GM18861 (cell line): ENCODE results near the gene FGF3.

Experiments used
- ATAC-seq: cut with Tn5 transposase; IDR thresholded peaks from one replicate; pipeline ENCODE4 v1.9.1; 2021; ENCODE audit not compliant: unreplicated experiment

Gene FGF3

GRCh38 chr11:69844396-69844795, 25.2 kb upstream of the FGF3 start:
- ATAC-seq = no peak

DNA sequence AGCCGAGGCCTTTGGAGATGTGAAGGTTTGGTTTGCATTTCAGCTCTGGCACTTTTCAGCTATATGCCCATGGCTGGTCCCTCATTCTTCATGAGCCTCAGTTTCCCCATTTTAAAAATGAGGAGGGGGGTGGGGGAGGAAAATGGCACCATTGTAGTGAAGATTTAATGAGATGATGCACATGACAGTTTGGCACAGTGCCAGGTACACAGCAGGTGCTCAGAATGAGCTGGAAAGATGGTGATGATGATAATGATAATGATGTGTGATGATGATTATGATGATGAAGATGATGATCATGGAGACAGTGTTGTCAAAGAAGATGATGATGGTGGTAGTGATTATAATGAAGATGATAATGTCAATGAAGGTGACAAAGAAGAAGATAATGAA, 24.3 kb upstream of the FGF3 start:
- no peak for ATAC-seq

DNA sequence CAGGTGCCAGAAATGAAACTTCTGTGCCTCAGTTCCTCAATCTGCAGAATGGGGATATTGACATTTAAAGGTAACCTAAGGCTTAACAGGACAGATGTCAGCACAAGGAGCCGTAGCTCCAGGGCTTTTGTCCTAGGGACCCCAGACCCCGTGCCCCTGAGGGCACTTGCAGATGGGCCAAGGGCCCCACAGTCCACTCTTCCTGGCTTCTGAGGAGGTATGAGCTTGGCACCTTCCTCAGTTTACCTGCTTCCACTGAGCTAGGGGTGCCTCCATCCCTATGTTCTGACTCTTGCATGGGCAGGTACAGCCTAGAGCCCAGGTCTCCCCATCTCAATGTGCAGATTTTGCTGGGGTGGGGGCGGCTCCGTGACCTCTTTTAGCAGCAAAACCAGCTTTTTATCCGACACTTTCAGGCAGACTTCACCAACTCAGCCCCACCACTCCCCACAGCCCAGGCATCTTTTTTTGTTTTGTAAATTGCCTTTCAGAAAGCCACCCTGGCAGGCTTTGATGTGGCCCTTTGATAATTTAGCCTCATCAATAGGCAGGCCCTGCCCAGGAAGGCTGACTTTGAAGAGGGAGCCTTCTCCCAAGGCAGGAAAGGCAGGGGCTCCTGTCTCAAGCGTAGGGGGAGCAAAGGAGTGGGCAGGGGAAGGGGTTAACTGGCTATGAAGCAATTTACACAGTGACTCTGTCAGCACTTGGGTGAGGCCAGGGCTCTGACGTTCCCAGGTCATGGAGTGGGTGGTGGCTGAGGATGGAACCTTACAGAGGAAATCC, 23.7 kb upstream of the FGF3 start:
- no peak for ATAC-seq

GRCh38 chr11:69841859-69842698, 22.9 kb upstream of the FGF3 start:
- ATAC-seq = no peak

DNA sequence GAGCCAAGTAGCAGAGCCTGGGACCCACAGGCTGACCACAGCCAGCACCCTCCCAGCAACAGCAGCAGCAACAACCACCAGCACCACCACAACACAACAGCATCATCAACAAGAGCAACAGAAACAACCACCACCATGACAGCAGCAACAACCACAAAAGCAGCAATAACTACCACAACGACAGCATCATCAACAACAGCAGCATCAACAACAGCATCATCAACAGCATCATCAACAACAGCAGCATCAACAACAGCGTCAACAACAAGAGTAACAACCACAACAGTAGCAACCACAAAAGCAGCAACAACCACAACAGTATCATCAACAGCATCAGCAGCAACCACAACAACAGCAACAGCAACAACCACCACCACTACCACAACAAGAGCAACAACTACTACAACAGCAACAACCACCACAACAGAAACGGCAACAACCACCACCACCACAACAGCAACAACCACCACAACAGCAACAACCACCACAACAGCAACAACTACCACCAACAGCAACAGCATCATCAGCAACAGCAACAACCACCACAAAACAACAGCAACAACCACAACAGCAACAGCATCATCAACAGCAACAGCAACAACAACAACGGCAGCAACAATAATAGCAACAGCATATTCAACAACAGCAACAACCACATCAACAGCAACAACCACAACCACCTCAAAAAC, 22.1 kb upstream of the FGF3 start:
- ATAC-seq = no peak

DNA sequence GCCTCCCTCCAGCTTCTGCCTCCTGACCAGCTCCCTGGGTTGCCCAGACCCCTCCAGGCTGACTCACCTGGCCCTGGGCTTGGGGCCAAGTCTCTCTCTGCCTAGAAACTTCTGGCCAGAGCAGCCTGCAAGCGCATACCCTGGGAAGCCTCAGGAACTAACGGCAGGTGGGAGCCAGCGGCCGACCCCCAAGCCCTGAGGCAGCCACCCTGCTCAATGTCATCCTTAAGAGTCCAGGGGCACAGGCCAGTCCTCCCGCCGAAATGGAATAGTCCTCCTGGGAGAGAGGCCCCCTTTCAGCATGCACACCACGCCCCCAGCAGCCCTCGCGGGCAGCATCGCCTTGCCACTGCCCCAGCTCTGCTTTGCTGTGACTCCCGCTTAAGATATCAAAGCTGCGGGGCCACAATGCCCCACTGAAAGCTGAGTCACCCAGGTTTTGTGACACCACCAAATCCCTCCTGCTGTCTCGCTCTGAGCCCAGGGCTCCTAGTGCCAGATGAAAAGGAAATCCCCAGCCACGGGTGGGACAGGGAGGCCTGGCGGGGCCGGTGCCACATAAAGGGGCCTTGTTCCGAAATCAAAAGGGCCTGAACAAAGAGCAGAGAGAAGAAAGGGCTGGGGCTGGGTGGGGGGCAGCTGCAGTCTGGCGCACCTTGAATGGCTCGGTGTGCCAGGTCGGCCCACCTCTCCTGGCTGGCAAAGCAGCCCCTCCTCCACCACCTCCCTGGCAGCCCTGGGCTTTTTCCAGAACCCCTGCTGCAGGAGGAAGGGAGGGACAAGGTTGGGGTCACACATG, 21.4 kb upstream of the FGF3 start:
- ATAC-seq = no peak

DNA sequence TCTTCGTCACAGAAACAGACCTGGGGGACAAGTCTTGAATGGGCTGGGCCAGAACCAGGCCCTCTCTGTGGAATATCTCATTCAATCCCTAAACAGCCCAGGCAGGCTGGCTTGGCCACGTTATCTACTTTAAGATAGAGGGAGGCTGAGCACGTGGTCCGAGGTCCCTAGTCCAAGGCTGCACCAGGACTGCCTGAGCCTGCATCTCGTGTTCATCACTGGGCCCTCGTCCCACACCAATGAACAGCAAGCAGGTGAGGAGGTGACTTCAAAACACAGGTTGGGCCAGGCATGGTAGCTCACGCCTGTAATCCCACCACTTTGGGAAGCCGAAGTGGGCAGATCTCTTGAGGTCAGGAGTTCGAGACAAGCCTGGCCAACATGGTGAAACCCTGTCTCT, 20.3 kb upstream of the FGF3 start:
- ATAC-seq = no peak

DNA sequence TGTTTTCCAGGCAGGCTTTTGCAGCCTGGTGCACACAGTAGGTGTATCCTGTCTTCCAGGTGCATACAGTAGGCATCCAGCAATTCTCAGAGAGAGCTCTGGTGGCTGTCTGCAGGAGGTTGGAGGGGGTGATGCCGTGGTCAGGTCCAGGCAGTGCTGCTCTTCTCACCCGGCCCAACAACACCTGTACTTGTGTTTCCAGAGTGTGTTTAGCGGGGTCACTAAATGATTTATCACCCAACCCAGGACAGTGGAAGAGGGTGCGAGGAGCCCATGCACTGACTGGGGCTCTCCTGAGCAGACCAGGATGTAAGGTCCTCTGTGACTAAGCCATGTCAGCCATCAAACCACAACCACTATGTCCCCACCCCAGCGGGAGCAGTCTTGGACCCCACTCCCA, 18.6 kb upstream of the FGF3 start:
- no peak for ATAC-seq

- no peak for ATAC-seq
Observed at GRCh38 chr11:69836401-69836800, 17.2 kb upstream of the FGF3 start.

- ATAC-seq = no peak
Observed at GRCh38 chr11:69834811-69835800, 15.9 kb upstream of the FGF3 start.

DNA sequence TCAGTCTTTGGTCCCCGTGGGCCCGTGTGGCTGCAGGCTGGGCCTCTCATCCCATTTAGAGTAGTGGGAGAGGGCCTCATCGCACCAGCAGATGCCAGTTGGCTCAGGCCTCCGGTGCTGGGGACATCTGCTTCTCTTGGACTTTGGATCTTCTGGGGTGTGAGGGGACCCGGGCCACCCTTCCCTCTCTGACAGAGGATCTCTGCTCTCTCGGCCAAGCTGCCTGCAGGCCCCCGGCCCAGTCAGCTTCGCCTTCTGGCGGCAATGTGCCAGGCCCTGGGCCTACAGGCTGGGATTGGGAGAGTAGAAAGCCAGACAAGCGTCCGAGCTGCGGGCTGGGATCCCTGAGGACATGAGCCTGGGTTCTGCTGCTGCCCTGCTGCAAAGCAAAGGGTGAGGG, 15.0 kb upstream of the FGF3 start:
- ATAC-seq = no peak

DNA sequence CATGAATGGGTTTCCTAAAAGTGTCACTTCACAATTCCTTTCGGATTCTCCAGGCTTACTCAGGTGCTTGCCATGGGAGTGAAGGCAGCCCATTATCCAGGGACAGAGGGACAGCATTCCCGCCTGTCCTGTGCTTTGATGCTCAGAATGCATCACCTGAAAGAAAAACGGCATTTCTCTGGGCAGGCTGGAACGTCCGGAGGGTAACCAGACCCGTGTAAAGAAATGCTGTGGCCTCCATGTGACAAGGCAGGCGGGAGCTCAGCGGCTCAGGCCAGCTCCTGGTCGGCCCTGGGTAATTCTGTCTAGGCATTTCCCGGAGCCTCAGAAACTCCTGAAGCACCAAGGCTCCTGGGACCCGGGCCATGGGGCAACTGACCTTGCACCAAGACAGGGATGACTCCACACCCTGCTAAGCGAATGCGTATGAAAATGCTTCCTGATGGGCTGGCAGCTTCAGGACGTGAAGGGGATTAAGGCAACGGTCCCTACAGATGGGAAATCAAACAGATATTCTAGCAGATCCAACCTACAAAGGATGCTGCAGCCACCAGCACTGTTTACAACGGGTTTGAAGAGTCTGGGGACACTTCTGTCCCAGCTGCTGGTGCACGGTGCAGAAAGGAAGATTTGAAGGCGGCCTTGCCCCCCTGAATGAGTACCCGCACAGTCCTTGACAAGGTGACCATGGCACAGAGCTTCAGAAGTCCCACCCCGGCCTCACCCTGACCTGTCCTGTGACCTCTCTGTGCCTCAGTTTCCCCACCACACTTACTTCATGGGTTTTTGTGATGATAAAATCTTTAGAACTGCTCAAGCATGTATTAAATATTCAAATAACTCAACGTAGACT, 13.6 kb upstream of the FGF3 start:
- no peak for ATAC-seq

DNA sequence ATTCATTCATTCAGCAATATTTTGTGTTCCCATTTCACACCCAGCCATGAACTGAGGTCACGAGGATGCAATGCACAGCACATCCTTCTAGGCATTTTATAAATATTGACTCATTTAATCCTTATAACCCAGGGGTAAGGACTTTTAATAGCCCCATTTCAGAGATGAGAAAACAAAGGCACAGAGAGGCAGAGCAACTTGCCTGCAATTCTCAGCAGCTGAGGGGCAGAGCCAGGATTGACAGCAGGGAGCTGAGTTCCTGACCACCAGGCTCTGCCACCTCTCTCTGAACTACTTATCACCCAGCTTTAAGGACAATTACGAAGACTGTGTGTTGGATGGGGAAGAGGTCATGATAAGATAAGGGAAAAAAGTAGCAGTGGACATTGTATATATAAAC, 12.8 kb upstream of the FGF3 start:
- ATAC-seq = no peak

- ATAC-seq = no peak
Observed at GRCh38 chr11:69830086-69830485, 10.9 kb upstream of the FGF3 start.

GRCh38 chr11:69828971-69829344, 9.7 kb upstream of the FGF3 start:
- no peak for ATAC-seq

DNA sequence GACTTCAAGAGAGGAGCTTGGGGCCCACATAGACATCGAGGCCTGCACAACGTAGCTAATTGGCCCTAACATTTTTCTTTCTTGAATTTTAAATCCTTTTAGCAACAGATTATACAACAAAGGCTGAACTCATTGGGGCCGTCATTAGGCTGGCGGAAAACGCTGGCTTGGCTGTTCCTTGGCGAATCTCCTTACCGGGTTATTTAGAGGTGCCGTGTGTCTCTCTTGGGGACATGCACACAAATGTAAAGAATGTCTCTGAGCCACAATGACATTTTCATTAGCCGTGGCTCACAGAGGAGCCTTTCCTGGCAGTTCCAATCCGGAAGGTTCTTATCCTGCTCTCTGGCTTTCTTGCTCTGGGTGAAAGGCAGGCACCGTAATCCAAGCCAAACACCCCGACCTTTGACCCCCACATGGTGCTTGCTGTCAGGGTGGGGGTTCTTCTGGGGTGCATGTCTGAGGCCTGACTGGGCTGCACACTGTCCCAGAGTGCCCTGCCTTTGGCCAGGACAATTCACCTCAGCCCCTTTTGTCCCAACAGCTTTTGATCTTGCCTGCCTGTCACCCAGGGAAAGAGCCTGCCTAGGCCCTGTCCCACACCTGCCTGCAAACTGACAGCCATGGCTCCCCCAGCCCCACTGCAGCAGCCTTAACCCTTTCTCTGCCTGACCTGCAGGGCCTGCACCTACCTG, 9.2 kb upstream of the FGF3 start:
- ATAC-seq = no peak

GRCh38 chr11:69826773-69827172, 7.6 kb upstream of the FGF3 start:
- ATAC-seq = no peak

DNA sequence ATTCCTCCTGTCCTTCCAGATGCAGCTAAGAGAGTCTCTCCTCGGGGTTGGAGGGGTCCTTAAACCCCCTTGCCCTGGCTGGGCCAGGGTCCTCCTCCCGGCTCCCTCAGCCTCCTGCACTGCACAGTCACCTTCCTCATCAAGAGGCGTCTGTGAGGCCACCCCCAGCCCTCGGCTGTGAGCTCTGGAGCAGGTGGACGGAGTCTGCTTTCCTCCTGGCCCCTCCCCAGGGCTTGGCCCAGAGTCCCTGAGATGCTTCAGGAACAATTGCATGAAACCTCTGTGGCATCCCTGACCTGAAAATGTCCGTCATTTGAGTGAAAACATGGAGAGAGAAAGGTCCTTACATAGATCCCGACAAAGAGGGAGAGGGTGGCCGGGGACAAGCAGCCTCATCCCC, 6.7 kb upstream of the FGF3 start:
- no peak for ATAC-seq
